ENCODE measurements around the gene PRR7.
A peak's percentile ranks its signal among the peaks of the same experiment; 100 is the strongest.

The PRR7 gene

DNA sequence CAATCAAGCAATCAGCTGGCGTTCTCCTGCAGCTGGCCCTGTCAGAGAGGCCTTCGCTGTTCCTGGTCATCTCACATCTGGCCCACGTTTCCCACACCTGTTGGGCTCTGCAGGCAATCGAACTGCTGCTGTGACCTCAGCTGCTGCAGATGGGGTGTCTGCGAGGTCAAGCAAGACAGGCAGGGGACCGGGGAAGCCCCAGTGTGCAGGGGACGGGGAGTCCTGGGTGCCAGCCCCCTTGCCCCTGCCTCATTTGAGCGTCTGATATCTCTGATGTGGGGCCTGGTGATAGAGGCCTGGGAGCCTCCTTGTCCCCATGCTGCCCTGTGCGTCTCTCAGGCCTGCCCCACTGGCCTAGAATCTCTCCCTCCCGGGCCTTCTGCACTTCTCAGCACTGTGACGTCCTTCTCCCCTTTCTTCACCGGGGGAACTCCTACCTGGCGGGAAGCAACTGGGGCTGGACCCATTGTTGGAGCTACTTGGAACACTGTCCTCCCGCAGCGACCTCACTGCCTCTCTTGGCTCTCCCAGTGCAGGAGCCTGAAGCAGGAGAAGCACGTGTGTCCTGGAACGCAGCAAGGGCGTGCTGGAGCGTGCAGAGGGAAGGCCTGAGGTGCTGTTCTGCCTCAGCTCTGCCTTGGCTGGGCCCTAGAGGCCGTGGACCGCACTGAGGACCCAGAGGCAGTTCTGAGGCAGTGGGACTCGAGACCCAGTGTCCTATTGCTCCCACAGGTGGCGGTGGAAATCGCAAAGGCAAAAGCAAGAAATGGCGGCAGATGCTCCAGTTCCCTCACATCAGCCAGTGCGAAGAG is 16.3 kb upstream of the PRR7 start:
- Histone ChIP-seq H3K4me1 (peaks cover 82% of the 10 kb centered on the region), H3K27me3 (no peaks in the 10 kb centered on the region), H3K9ac (peak overlapping the region; percentile 99), H3K36me3 (peaks cover 32% of the 10 kb centered on the region), H4K20me1 (peaks cover 20% of the 10 kb centered on the region), H3K4me2 (peak overlapping the region; percentile 98), H3K4me3 (peak overlapping the region; percentile 97), H3K27ac (peak overlapping the region; percentile 99), H3K9me3 (no peaks in the 10 kb centered on the region)
- TF ChIP-seq Cebpa-rat (IDR thresholded peaks at IDR 0.05), result no peak

DNA sequence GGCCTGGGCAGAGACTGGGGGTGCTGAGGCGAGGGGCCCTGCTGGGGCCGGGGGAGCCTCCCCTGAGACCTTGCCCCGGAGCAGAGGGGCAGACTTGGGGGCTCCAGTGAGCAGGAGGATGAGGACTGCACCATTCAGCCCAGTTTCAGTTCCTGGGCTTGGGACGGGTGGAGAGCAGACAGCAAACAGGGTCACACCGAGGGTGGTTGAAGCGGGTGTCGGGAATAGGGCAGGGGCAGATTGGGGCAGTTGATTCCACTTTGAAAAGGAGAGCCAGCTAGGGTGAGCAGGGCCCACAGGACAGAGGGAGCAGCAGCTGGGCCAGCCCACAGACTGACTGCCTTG is 15.7 kb upstream of the PRR7 start:
- Histone ChIP-seq H3K4me1 (peaks cover 77% of the 10 kb centered on the region), H3K9ac (peak overlapping the region; percentile 99), H3K36me3 (peaks cover 38% of the 10 kb centered on the region), H3K9me3 (no peaks in the 10 kb centered on the region), H3K27me3 (no peaks in the 10 kb centered on the region), H3K27ac (peak overlapping the region; percentile 99), H3K4me2 (peak overlapping the region; percentile 98), H4K20me1 (peaks cover 20% of the 10 kb centered on the region), H3K4me3 (peak overlapping the region; percentile 97)
- TF ChIP-seq Cebpa-rat (IDR thresholded peaks at IDR 0.05), result no peak

- Histone ChIP-seq H3K9ac (peak overlapping the region; percentile 99), H3K27ac (peak overlapping the region; percentile 99), H4K20me1 (peaks cover 20% of the 10 kb centered on the region), H3K4me3 (peak overlapping the region; percentile 97), H3K4me2 (peak overlapping the region; percentile 98), H3K9me3 (no peaks in the 10 kb centered on the region), H3K27me3 (no peaks in the 10 kb centered on the region), H3K36me3 (peaks cover 44% of the 10 kb centered on the region), H3K4me1 (peaks cover 77% of the 10 kb centered on the region)
- TF ChIP-seq Cebpa-rat (IDR thresholded peaks at IDR 0.05), result no peak
Observed at GRCh38 chr5:177431317-177432142, 15.1 kb upstream of the PRR7 start.

- TF ChIP-seq Cebpa-rat (IDR thresholded peaks at IDR 0.05), result no peak
- H3K4me1 ChIP-seq, result peaks cover 75% of the 10 kb centered on the region
- H3K9ac ChIP-seq, result peak overlapping the region; percentile 99
- H3K27ac ChIP-seq, result peak overlapping the region; percentile 99
- H3K9me3 ChIP-seq, result no peaks in the 10 kb centered on the region
- H3K4me3 ChIP-seq, result peak overlapping the region; percentile 59
- peaks cover 52% of the 10 kb centered on the region for H3K36me3 ChIP-seq
- no peaks in the 10 kb centered on the region for H3K27me3 ChIP-seq
- peak overlapping the region; percentile 98 for H3K4me2 ChIP-seq
- H4K20me1 ChIP-seq, result peaks cover 17% of the 10 kb centered on the region
Observed at GRCh38 chr5:177432143-177432838, 14.3 kb upstream of the PRR7 start.

DNA sequence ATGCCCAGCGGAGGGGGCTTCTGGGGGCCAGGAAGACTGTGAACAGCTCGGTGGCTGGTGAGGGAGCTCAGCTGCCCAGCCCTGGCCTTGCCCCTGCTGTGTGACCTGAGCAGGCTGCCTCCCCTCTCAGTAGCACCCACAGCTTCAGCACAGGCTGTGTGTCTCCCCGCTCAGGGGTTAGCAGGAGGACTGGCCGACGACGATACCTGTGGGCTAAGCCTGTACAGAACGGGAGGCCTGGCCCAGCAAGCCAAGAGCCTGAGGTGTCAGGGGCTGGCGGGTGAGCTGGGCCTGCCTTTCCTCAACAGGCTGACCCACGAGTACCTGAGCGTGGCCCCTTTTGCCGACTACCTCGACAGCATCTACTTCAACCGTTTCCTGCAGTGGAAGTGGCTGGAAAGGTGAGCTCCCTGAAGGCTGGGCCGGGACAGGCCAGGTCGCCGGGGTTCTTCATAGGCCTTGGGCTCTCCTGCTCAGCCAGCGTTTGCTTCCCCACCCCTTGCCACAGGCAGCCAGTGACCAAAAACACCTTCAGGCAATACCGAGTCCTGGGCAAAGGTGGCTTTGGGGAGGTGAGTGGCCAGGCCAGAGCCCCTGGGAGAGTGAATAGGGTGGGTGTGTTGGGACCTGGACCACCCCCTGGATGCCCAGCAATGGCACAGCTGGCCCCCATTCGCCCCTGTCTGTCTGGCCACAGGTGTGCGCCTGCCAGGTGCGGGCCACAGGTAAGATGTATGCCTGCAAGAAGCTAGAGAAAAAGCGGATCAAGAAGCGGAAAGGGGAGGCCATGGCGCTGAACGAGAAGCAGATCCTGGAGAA is 13.6 kb upstream of the PRR7 start:
- H3K27me3 ChIP-seq, result no peaks in the 10 kb centered on the region
- H3K27ac ChIP-seq, result peak overlapping the region; percentile 99
- H3K36me3 ChIP-seq, result peaks cover 60% of the 10 kb centered on the region
- H3K4me2 ChIP-seq, result peak overlapping the region; percentile 98
- peak overlapping the region; percentile 59 for H3K4me3 ChIP-seq
- peaks cover 67% of the 10 kb centered on the region for H3K4me1 ChIP-seq
- peaks cover 10% of the 10 kb centered on the region for H4K20me1 ChIP-seq
- peak overlapping the region; percentile 99 for H3K9ac ChIP-seq
- no peaks in the 10 kb centered on the region for H3K9me3 ChIP-seq
- no peak for TF ChIP-seq Cebpa-rat (IDR thresholded peaks at IDR 0.05)

DNA sequence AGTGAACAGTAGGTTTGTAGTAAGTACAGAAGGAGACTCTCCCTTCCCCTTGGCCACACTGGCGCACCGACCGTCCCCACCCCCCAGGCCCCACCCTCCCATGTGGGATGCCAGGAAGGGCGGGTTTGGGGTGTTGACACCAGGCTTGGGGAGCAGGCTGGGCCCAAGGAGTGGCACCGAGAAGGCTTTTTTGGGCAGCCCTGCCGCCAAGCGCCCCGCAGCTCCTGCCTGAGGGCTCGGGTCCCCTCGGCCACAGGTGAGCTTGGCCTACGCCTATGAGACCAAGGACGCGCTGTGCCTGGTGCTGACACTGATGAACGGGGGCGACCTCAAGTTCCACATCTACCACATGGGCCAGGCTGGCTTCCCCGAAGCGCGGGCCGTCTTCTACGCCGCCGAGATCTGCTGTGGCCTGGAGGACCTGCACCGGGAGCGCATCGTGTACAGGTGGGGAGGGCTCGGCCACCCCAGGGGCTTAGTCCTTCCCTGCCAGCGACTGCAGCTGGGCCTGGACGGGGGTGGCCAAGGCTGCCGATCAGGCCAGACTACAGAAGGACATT is 12.9 kb upstream of the PRR7 start:
- peaks cover 66% of the 10 kb centered on the region for H3K36me3 ChIP-seq
- peaks cover 3% of the 10 kb centered on the region for H4K20me1 ChIP-seq
- peak overlapping the region; percentile 99 for H3K9ac ChIP-seq
- H3K9me3 ChIP-seq, result no peaks in the 10 kb centered on the region
- peak overlapping the region; percentile 98 for H3K4me2 ChIP-seq
- H3K27me3 ChIP-seq, result no peaks in the 10 kb centered on the region
- H3K27ac ChIP-seq, result peak overlapping the region; percentile 99
- peaks cover 60% of the 10 kb centered on the region for H3K4me1 ChIP-seq
- no peak for TF ChIP-seq Cebpa-rat (IDR thresholded peaks at IDR 0.05)
- no peak overlapping the region; the same call in 1 of the 2 replicates for H3K4me3 ChIP-seq

GRCh38 chr5:177434437-177434836 is 12.2 kb upstream of the PRR7 start:
- Histone ChIP-seq H3K9ac (peak overlapping the region; percentile 64), H3K4me1 (peaks cover 53% of the 10 kb centered on the region), H3K4me2 (peak overlapping the region; percentile 98), H3K4me3 (no peak overlapping the region; the same call in 1 of the 2 replicates), H3K36me3 (peaks cover 73% of the 10 kb centered on the region), H3K27me3 (no peaks in the 10 kb centered on the region), H3K9me3 (no peaks in the 10 kb centered on the region), H4K20me1 (no peaks in the 10 kb centered on the region), H3K27ac (peak overlapping the region; percentile 77)
- TF ChIP-seq Cebpa-rat (IDR thresholded peaks at IDR 0.05), result no peak

GRCh38 chr5:177434942-177435738 is 11.5 kb upstream of the PRR7 start:
- H3K4me2 ChIP-seq, result no peak overlapping the region
- H4K20me1 ChIP-seq, result no peaks in the 10 kb centered on the region
- H3K9me3 ChIP-seq, result no peaks in the 10 kb centered on the region
- H3K27me3 ChIP-seq, result no peaks in the 10 kb centered on the region
- H3K9ac ChIP-seq, result no peak overlapping the region
- peak overlapping the region; percentile 77; the same call in 1 of the 2 replicates for H3K27ac ChIP-seq
- H3K4me1 ChIP-seq, result peaks cover 51% of the 10 kb centered on the region
- no peak overlapping the region for H3K4me3 ChIP-seq
- no peak for TF ChIP-seq Cebpa-rat (IDR thresholded peaks at IDR 0.05)
- H3K36me3 ChIP-seq, result peaks cover 80% of the 10 kb centered on the region

All from BLaER1 (cell line).